CD4-positive, alpha-beta T cell (primary cell): ENCODE data around the gene WDR4. TPM values are rescaled to one million over a fixed set of nuclear protein-coding genes. Genes with fewer than 3 reads are reported as not detected.

Experiments used
- ATAC-seq: fragments of 200-7000 bp; cut with Tn5 transposase; one replicate; pipeline ENCODE4 v1.10.0; 2022; ENCODE audit warnings: mild to moderate bottlenecking; ENCODE audit not compliant: poor library complexity
- CTCF ChIA-PET: fragments of 350-600 bp; sonication (Branson Sonifier 250); formaldehyde crosslinking; loops from one replicate; lab custom pipeline; 2021; ENCODE audit warnings: antibody characterized with exemption, inconsistent platforms; lab: Charles Lee
- POLR2A ChIA-PET: fragments of 350-600 bp; sonication (Branson Sonifier 250); formaldehyde crosslinking; loops from one replicate; lab custom pipeline; 2021; ENCODE audit warnings: antibody characterized with exemption, inconsistent platforms; lab: Charles Lee
- DNase-seq, 14 experiments: peaks; one replicate each; pipeline ENCODE4 v3.0.0-alpha.2; 2013 to 2020; ENCODE audit warnings: mixed read lengths in 2 of 14
- H3K27ac ChIP-seq, 2 donors: one replicate each; pipeline versions ENCODE4 v1.5.1 to v1.7.0; 2013; ENCODE audit warnings: low read length in 2 of 2, low read depth in 1 of 2, mild to moderate bottlenecking in 1 of 2
- H3K27me3 ChIP-seq, 2 experiments: 1 replicate in 1 of 2; 2 replicates in 1 of 2; pipeline versions ENCODE4 v1.6.1 to v1.7.0; 2013; ENCODE audit warnings: low read length in 2 of 2, control low read depth in 1 of 2, mild to moderate bottlenecking in 1 of 2, moderate library complexity in 1 of 2; ENCODE audit not compliant: insufficient read depth in 2 of 2, control insufficient read depth in 1 of 2
- H3K36me3 ChIP-seq: one replicate; pipeline ENCODE4 v1.6.1; 2013; ENCODE audit warnings: low read length, control low read depth; ENCODE audit not compliant: insufficient read depth
- H3K4me1 ChIP-seq: one replicate; pipeline ENCODE4 v1.6.1; 2013; ENCODE audit warnings: low read length, control low read depth; ENCODE audit not compliant: insufficient read depth
- H3K4me3 ChIP-seq: one replicate; pipeline ENCODE4 v1.5.1; 2013; ENCODE audit warnings: mild to moderate bottlenecking, low read length, moderate library complexity
- H3K9me3 ChIP-seq, 2 experiments: 1 replicate in 1 of 2; 2 replicates in 1 of 2; pipeline versions ENCODE4 v1.6.1 to v1.7.0; 2013; ENCODE audit warnings: low read length in 2 of 2, mild to moderate bottlenecking in 2 of 2, control low read depth in 1 of 2, moderate library complexity in 1 of 2; ENCODE audit not compliant: control insufficient read depth in 1 of 2, insufficient read depth in 1 of 2
- H3K27ac Mint-ChIP-seq: one replicate; pipeline ENCODE4 v1.8.0; 2020; ENCODE audit warnings: mixed read lengths
- H3K27me3 Mint-ChIP-seq: one replicate; pipeline ENCODE4 v1.8.0; 2021; ENCODE audit warnings: mixed read lengths
- H3K36me3 Mint-ChIP-seq: one replicate; pipeline ENCODE4 v1.8.0; 2021; ENCODE audit warnings: low read depth, mixed read lengths
- H3K4me1 Mint-ChIP-seq: one replicate; pipeline ENCODE4 v1.8.0; 2021; ENCODE audit warnings: low read depth, mixed read lengths
- H3K4me3 Mint-ChIP-seq: one replicate; pipeline ENCODE4 v1.8.0; 2020; ENCODE audit warnings: mild to moderate bottlenecking, mixed read lengths
- H3K9me3 Mint-ChIP-seq: one replicate; pipeline ENCODE4 v1.8.0; 2020; ENCODE audit warnings: mixed read lengths
- intact Hi-C, 2 experiments: fragments of 100-400 bp; cut with DNase I in 1 of 2; cut with micrococcal nuclease in 1 of 2; formaldehyde crosslinking; loops; one replicate each; pipeline versions ENCODE4 v1.15.1 to v1.9.0; 2023 to 2025; cut with DNase I, micrococcal nuclease
- total RNA-seq, 174 experiments: library from RNA in 2 of 174; stranded (reverse) in 2 of 174; gene quantifications; one replicate each; pipeline ENCODE4 v1.2.3 and lab custom pipeline; 2021 to 2026
- TF ChIP-seq, protein P1 (sequence below): fragments of 200-600 bp; IDR thresholded peaks from one replicate; pipeline ENCODE4 v1.8.0; 2022; ENCODE audit warnings: antibody characterized with exemption, mild to moderate bottlenecking

Gene WDR4
- total RNA-seq, 2 experiments from 2014 or later: 11.3 to 12.9 TPM

DNA sequence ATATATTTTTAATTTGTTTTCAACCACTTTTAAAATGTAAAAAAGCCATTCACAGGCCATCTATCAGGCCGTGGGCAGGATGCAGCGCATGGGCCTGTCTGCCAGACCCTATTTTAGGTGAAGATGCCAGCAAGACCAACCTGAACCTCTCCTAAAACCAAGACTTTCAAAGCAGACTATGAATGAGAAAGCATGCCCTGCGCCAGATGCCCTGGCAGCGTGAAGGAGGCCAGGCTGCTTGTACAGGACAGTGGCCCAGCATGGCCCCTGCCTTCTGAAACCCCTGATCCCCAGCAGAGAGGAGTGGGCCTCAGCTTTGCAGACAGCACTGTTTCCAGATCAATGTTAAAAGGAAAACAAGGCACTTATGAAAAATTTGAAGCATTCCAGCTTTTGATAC lies 31.6 kb downstream of the WDR4 start:
- Mint-ChIP-seq H3K4me1 (no peaks in the 10 kb centered on the region), H3K9me3 (no peaks in the 10 kb centered on the region), H3K27me3 (no peaks in the 10 kb centered on the region), H3K36me3 (peaks cover 80% of the 10 kb centered on the region), H3K4me3 (no peak overlapping the region), H3K27ac (no peak overlapping the region)
- no peaks in the 10 kb centered on the region for H3K4me1 ChIP-seq
- H3K4me3 ChIP-seq: no peak overlapping the region
- H3K27ac ChIP-seq: no peak overlapping the region
- POLR2A ChIA-PET: no interaction called here
- peaks cover 0 to 6% of the 10 kb centered on the region in 2 experiments for H3K9me3 ChIP-seq
- TF ChIP-seq, protein P1, sequence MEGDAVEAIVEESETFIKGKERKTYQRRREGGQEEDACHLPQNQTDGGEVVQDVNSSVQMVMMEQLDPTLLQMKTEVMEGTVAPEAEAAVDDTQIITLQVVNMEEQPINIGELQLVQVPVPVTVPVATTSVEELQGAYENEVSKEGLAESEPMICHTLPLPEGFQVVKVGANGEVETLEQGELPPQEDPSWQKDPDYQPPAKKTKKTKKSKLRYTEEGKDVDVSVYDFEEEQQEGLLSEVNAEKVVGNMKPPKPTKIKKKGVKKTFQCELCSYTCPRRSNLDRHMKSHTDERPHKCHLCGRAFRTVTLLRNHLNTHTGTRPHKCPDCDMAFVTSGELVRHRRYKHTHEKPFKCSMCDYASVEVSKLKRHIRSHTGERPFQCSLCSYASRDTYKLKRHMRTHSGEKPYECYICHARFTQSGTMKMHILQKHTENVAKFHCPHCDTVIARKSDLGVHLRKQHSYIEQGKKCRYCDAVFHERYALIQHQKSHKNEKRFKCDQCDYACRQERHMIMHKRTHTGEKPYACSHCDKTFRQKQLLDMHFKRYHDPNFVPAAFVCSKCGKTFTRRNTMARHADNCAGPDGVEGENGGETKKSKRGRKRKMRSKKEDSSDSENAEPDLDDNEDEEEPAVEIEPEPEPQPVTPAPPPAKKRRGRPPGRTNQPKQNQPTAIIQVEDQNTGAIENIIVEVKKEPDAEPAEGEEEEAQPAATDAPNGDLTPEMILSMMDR: no peak
- ATAC-seq: no peak
- peaks cover 62% of the 10 kb centered on the region for H3K36me3 ChIP-seq
- intact Hi-C loops: no loop called here
- DNase-seq: no peak
- CTCF ChIA-PET: no interaction called here
- H3K27me3 ChIP-seq: no peaks in the 10 kb centered on the region

DNA sequence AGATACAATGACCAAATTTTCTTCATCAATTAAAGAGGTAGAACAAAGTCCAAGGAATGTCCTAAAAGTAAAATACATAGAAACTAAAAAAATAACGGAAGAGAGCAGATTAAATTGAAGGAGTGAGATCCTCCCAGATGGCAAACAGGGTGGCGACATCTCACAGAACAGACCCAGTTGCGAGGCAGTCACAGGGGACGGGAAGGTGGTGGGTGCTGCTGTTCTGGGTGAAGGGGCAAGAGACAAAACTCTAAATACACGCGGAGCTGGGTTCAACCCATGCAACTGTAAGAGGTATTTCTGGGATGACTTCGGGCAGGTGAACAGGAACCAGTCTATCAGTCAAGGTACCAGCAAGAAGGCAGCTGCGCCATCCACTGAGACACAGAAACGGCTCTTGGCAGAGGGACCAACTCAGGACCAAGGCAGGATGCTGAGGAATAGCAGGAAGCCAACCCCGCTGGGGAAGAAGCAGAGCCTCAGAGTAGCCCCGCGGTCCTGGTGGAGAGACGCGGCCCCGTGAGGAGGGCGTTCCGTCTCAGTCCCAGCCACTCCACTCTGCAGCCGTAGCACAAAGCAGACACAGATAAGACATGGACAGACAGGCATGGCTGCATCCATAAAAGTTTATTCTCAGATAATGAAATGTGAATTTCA lies 32.2 kb downstream of the WDR4 start:
- Mint-ChIP-seq H3K36me3 (peaks cover 80% of the 10 kb centered on the region), H3K4me1 (no peaks in the 10 kb centered on the region), H3K27ac (no peak overlapping the region), H3K9me3 (no peaks in the 10 kb centered on the region), H3K27me3 (no peaks in the 10 kb centered on the region), H3K4me3 (no peak overlapping the region)
- Histone ChIP-seq H3K9me3 (peaks cover 0 to 6% of the 10 kb centered on the region in 2 experiments), H3K36me3 (peaks cover 64% of the 10 kb centered on the region), H3K27ac (no peak overlapping the region), H3K4me3 (no peak overlapping the region), H3K4me1 (no peaks in the 10 kb centered on the region), H3K27me3 (no peaks in the 10 kb centered on the region)
- ATAC-seq (no peak), DNase-seq (peak in 1 of 14 experiments; percentile 23)
- TF ChIP-seq, protein P1: no peak
- intact Hi-C loops: no loop called here
- POLR2A ChIA-PET: no interaction called here
- CTCF ChIA-PET: no interaction called here

DNA sequence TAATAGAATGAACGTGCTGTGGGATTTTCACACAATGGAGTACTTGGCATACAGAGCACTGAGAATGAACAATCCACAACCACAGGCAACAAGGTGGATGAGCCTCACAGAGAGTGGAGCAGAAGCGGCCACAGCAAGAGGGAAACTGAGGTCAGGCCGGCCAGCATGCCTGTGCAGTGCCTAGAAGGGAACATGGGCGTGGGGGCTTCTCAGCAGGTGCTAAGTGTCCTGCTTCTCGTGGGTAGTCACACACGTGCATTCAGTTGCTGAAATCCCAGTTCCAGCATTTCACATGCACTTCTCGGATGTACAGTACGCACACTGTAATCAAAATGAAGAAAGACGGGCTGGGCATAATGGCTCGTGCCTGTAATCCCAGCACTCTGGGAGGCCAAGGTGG lies 33.1 kb downstream of the WDR4 start:
- TF ChIP-seq, protein P1: no peak
- POLR2A ChIA-PET: no interaction called here
- Mint-ChIP-seq H3K9me3 (no peaks in the 10 kb centered on the region), H3K4me3 (no peak overlapping the region), H3K36me3 (peaks cover 70% of the 10 kb centered on the region), H3K27me3 (no peaks in the 10 kb centered on the region), H3K27ac (no peak overlapping the region), H3K4me1 (no peaks in the 10 kb centered on the region)
- intact Hi-C loops: no loop called here
- H3K27me3 ChIP-seq: no peaks in the 10 kb centered on the region
- no peak overlapping the region for H3K27ac ChIP-seq
- CTCF ChIA-PET: no interaction called here
- ATAC-seq: no peak
- H3K4me3 ChIP-seq: no peak overlapping the region
- peak in 1 of 14 experiments; percentile 23 for DNase-seq
- peaks cover 0 to 6% of the 10 kb centered on the region in 2 experiments for H3K9me3 ChIP-seq
- H3K4me1 ChIP-seq: no peaks in the 10 kb centered on the region
- H3K36me3 ChIP-seq: peaks cover 63% of the 10 kb centered on the region
